Loucy (cell line): ENCODE data around the gene CLCNKA.

Source experiments
- CTCF ChIP-seq: fragments of 200-600 bp; sonication (generic); conservative IDR thresholded peaks from 2 replicates; pipeline ENCODE4 v1.5.1; 2014; ENCODE audit warnings: mild to moderate bottlenecking, antibody characterized with exemption, low read length
- EZH2phosphoT487 ChIP-seq: fragments of 200-600 bp; IDR thresholded peaks from 2 replicates; pipeline ENCODE4 v1.6.1; 2018; ENCODE audit warnings: antibody characterized with exemption, mild to moderate bottlenecking, moderate library complexity, borderline replicate concordance

- TF ChIP-seq CTCF (no peak), EZH2phosphoT487 (no peak)
Measured at GRCh38 chr1:16067127-16067768, 45.4 kb downstream of the CLCNKA start.
